Endothelial cell of umbilical vein (primary cell): ENCODE data around the gene PROCA1. TPM values are rescaled to one million over a fixed set of nuclear protein-coding genes. Genes with fewer than 3 reads are reported as not detected.

Experiments used
- Bru-seq: library from RNA; stranded (reverse); fragments of 400-500 nt; gene quantifications from one replicate; lab custom pipeline; 2021; lab: Mats Ljungman, UMichigan
- BruChase-seq, 2 experiments: library from RNA; stranded (reverse); fragments of 400-500 nt; gene quantifications; one replicate each; lab custom pipeline; 2021; lab: Mats Ljungman, UMichigan
- BruUV-seq: library from RNA; stranded (reverse); fragments of 400-500 nt; replicated peaks from 2 replicates; lab custom pipeline; 2021; lab: Mats Ljungman, UMichigan
- CTCF ChIA-PET: fragments of 300-600, 350-600 bp; sonication (Branson Sonifier 250); formaldehyde crosslinking; loops from one replicate; lab custom pipeline; 2021; ENCODE audit warnings: antibody characterized with exemption, inconsistent platforms; lab: Charles Lee
- POLR2A ChIA-PET: fragments of 300-600, 350-600 bp; sonication (Branson Sonifier 250); formaldehyde crosslinking; loops from one replicate; lab custom pipeline; 2021; ENCODE audit warnings: antibody characterized with exemption, inconsistent platforms; lab: Charles Lee
- DNase-seq: peaks from one replicate; pipeline ENCODE4 v3.0.0-alpha.2; 2011; ENCODE audit warnings: low read depth, low spot score
- FAIRE-seq: peaks from 2 replicates; lab custom pipeline; 2011; peaks lifted over from hg19 to GRCh38; lab: Jason Lieb, UNC
- H2AFZ ChIP-seq: 2 replicates; pipeline ENCODE4 v1.6.0; 2012; ENCODE audit warnings: low read depth, low read length, control low read depth, inconsistent platforms
- H3K27ac ChIP-seq: 2 replicates; pipeline ENCODE4 v1.5.1; 2011; ENCODE audit warnings: low read depth, mild to moderate bottlenecking, control low read depth, low read length, moderate library complexity; ENCODE audit not compliant: insufficient read depth
- H3K27me3 ChIP-seq, 2 experiments: 2 replicates each; pipeline versions ENCODE4 v1.6.0 to v1.6.1; 2011; ENCODE audit warnings: low read length in 2 of 2, mixed read lengths in 1 of 2; ENCODE audit not compliant: control insufficient read depth in 2 of 2, insufficient read depth in 2 of 2
- H3K36me3 ChIP-seq, 2 experiments: 2 replicates in 1 of 2; 3 replicates in 1 of 2; pipeline ENCODE4 v1.5.1; 2011; ENCODE audit warnings: low read length in 2 of 2, mild to moderate bottlenecking in 1 of 2, moderate library complexity in 1 of 2; ENCODE audit not compliant: control insufficient read depth in 2 of 2, insufficient read depth in 2 of 2; ENCODE audit errors: extremely low read depth in 1 of 2
- H3K4me1 ChIP-seq: 3 replicates; pipeline ENCODE4 v1.5.1; 2011; ENCODE audit warnings: mild to moderate bottlenecking, low read length; ENCODE audit not compliant: control insufficient read depth, insufficient read depth; ENCODE audit errors: extremely low read depth
- H3K4me2 ChIP-seq: 2 replicates; pipeline ENCODE4 v1.6.1; 2011; ENCODE audit warnings: low read length, control low read depth, mixed read lengths; ENCODE audit not compliant: insufficient read depth
- H3K4me3 ChIP-seq, 3 experiments: fragments of 200-600 bp in 1 of 3; sonication (generic), shearing (Covaris generic) in 1 of 3; replicated peaks in 1 of 3; 2 replicates each; pipeline ENCODE4 v1.5.1; 2011 to 2016; ENCODE audit warnings: control low read depth in 3 of 3, low read length in 3 of 3, mild to moderate bottlenecking in 2 of 3, inconsistent platforms in 1 of 3, low read depth in 1 of 3, moderate library complexity in 1 of 3; ENCODE audit not compliant: insufficient read depth in 1 of 3
- H3K79me2 ChIP-seq: 2 replicates; pipeline ENCODE4 v1.6.0; 2012; ENCODE audit warnings: low read length, inconsistent platforms; ENCODE audit not compliant: control insufficient read depth, insufficient read depth
- H3K9ac ChIP-seq: replicated peaks from 2 replicates; pipeline ENCODE3; 2011; ENCODE audit warnings: low read length, control low read depth; ENCODE audit not compliant: insufficient read depth; ENCODE audit errors: extremely low read depth
- H3K9me1 ChIP-seq: replicated peaks from 3 replicates; pipeline ENCODE4 v1.6.0; 2011; ENCODE audit warnings: mild to moderate bottlenecking, low read length; ENCODE audit not compliant: control insufficient read depth, insufficient read depth; ENCODE audit errors: extremely low read depth
- H3K9me3 ChIP-seq: replicated peaks from 2 replicates; pipeline ENCODE4 v1.5.1; 2012; ENCODE audit warnings: low read length, inconsistent platforms; ENCODE audit not compliant: control insufficient read depth, insufficient read depth
- H4K20me1 ChIP-seq: replicated peaks from 2 replicates; pipeline ENCODE3; 2011; ENCODE audit warnings: mild to moderate bottlenecking, low read length; ENCODE audit not compliant: control insufficient read depth, insufficient read depth; ENCODE audit errors: extremely low read depth
- EZH2 ChIP-seq: IDR thresholded peaks from 2 replicates; pipeline ENCODE4 v1.6.1; 2012; ENCODE audit warnings: borderline replicate concordance, low read depth, mild to moderate bottlenecking, moderate library complexity, low read length, inconsistent platforms; ENCODE audit not compliant: severe bottlenecking
- FOS ChIP-seq: IDR thresholded peaks from 2 replicates; pipeline ENCODE4 v1.6.1; 2011; ENCODE audit warnings: mild to moderate bottlenecking, low read length, moderate library complexity, borderline replicate concordance; ENCODE audit not compliant: insufficient read depth
- GATA2 ChIP-seq: IDR thresholded peaks from 2 replicates; pipeline ENCODE4 v1.7.0; 2011; ENCODE audit warnings: low read depth, mild to moderate bottlenecking, moderate library complexity, mixed read lengths, low read length; ENCODE audit not compliant: insufficient read length, insufficient read depth
- JUN ChIP-seq: IDR thresholded peaks from 2 replicates; pipeline ENCODE4 v1.6.1; 2011; ENCODE audit warnings: borderline replicate concordance, low read depth; ENCODE audit not compliant: insufficient read length, insufficient read depth
- MAX ChIP-seq: IDR thresholded peaks from 2 replicates; pipeline ENCODE4 v1.6.1; 2011; ENCODE audit not compliant: insufficient read depth, insufficient read length
- MYC ChIP-seq: IDR thresholded peaks from one replicate; pipeline ENCODE4 v1.6.1; 2011; ENCODE audit warnings: mild to moderate bottlenecking, low read depth, low read length
- POLR2A ChIP-seq: IDR thresholded peaks from 2 replicates; pipeline ENCODE4 v1.6.1; 2012; ENCODE audit warnings: low read depth, mild to moderate bottlenecking, control low read depth, low read length
- POLR2AphosphoS5 ChIP-seq: IDR thresholded peaks from 2 replicates; pipeline ENCODE4 v1.6.1; 2012; ENCODE audit warnings: low read depth, mild to moderate bottlenecking, control low read depth, low read length, moderate library complexity; ENCODE audit not compliant: insufficient read depth
- dilution Hi-C: fragments of 300-500 bp; cut with MboI; formaldehyde crosslinking; loops from one replicate; pipeline ENCODE4 v1.15.0; 2019; ENCODE audit warnings: low sequenced_read_pairs; ENCODE audit not compliant: extremely low pct_ligation_motif_present
- intact Hi-C: fragments of 100-400 bp; cut with micrococcal nuclease; formaldehyde crosslinking; loops from one replicate; pipeline ENCODE4 v1.10.0; 2022
- long read RNA-seq: library from polyadenylated mRNA; stranded (forward); transcript quantifications from one replicate; pipeline ENCODE4 v2.0.0, GENCODE V29; 2021
- polyA minus RNA-seq, 3 experiments: library from RNA; depleted of rRNA, polyadenylated mRNA; stranded (reverse); fragments of >200 nt; gene quantifications; 1 replicate in 1 of 3; 2 replicates in 2 of 3; pipeline ENCODE4 v1.2.3, GENCODE V29; 2011
- polyA plus RNA-seq, 4 experiments: library from polyadenylated mRNA; depleted of rRNA in 3 of 4; stranded (reverse) in 3 of 4; unstranded in 1 of 4; fragments of >200 nt; gene quantifications; 2 replicates each; pipeline versions ENCODE4 v1.2.1 to v1.2.3, GENCODE V29; 2011 to 2012; ENCODE audit warnings: missing spikeins in 1 of 4
- total RNA-seq: library from RNA; stranded (reverse); gene quantifications from 2 replicates; pipeline ENCODE4 v1.2.3, GENCODE V29; 2021
- TF ChIP-seq, protein P1 (sequence below), 2 donors: IDR thresholded peaks; 1 replicate in 1 of 2; 2 replicates in 1 of 2; pipeline ENCODE4 v1.5.1; 2011; ENCODE audit warnings: low read length in 2 of 2, mild to moderate bottlenecking in 2 of 2, moderate library complexity in 2 of 2, control low read depth in 1 of 2, inconsistent platforms in 1 of 2, low read depth in 1 of 2; ENCODE audit not compliant: insufficient read depth in 1 of 2; ENCODE audit errors: extremely low read depth in 1 of 2

The PROCA1 gene
- total RNA-seq = 2.1 and 2.6 TPM in 2 replicates
- polyA plus RNA-seq = 2.0 and 2.1 TPM in 2 replicates
- polyA plus RNA-seq (2011; cell fraction: cytosol; rRNA removed) = 0.65 and 1.5 TPM in 2 replicates
- 8.1 and 10.7 TPM in 2 replicates for polyA plus RNA-seq (2011; cell fraction: nucleus; rRNA removed)
- polyA plus RNA-seq (2012) = 1.0 and 1.2 TPM in 2 replicates
- 1.2 and 3.5 TPM in 2 replicates for polyA minus RNA-seq
- polyA minus RNA-seq (2011; cell fraction: cytosol; rRNA and poly(A)+ RNA removed) = 1.4 TPM
- 1.1 and 2.9 TPM in 2 replicates for polyA minus RNA-seq (2011; cell fraction: nucleus; rRNA and poly(A)+ RNA removed)
- percentile 36 among the genes with signal in this experiment for Bru-seq, nascent RNA
- percentile 48 among the genes with signal in this experiment for BruChase-seq, experiment 1, labeled RNA remaining after a 6-hour chase
- percentile 42 among the genes with signal in this experiment for BruChase-seq, experiment 2, labeled RNA remaining after a 2-hour chase
- long read RNA-seq, partial matches to known transcripts = 0 of 4 reads
- long read RNA-seq, other reads (novel, unspliced or antisense) = 4 of 4 reads

- DNase-seq = no peak
- ChIA-PET CTCF (interaction anchor here (0.6 to 5.2 kb wide), 9 partner anchors 8 to 405 kb away, joined by 3 to 21 read pairs (median 5); partner anchors contain the start of genes RPL23A and TLCD1), POLR2A (interaction anchor here (0.5 to 1.6 kb wide), 2 partner anchors 8 to 543 kb away, joined by 3 to 12 read pairs; partner anchors contain the start of gene RPL23A)
- H3K36me3 ChIP-seq = peaks cover 0 to 11% of the 10 kb centered on the region in 2 experiments
- H3K79me2 ChIP-seq = peaks cover 4% of the 10 kb centered on the region
- no peaks in the 10 kb centered on the region for H4K20me1 ChIP-seq
- dilution Hi-C loops (no loop called here), intact Hi-C loops (loop anchor here (1.0 to 5.0 kb wide), 2 partner anchors 8 to 49 kb away; partner anchors contain the start of genes RPL23A, SDF2 and SUPT6H)
- H3K4me3 ChIP-seq = peak within 1 kb of the TSS in 2 of 3 experiments; percentile 39 to 55
- TSS peak; percentile 45 for BruUV-seq
- no peak for FAIRE-seq
- no peaks in the 10 kb centered on the region for H3K27me3 ChIP-seq
- peak within 1 kb of the TSS; percentile 65 for H3K4me2 ChIP-seq
- peak within 1 kb of the TSS; percentile 43 for H3K27ac ChIP-seq
- H2AFZ ChIP-seq = peak within 1 kb of the TSS; percentile 11
- peak within 1 kb of the TSS; percentile 61 for H3K9ac ChIP-seq
- TF ChIP-seq FOS (no peak), POLR2A (no peak), MAX (no peak), EZH2 (no peak), JUN (no peak), POLR2AphosphoS5 (no peak), MYC (no peak), GATA2 (no peak)
- TF ChIP-seq, protein P1, sequence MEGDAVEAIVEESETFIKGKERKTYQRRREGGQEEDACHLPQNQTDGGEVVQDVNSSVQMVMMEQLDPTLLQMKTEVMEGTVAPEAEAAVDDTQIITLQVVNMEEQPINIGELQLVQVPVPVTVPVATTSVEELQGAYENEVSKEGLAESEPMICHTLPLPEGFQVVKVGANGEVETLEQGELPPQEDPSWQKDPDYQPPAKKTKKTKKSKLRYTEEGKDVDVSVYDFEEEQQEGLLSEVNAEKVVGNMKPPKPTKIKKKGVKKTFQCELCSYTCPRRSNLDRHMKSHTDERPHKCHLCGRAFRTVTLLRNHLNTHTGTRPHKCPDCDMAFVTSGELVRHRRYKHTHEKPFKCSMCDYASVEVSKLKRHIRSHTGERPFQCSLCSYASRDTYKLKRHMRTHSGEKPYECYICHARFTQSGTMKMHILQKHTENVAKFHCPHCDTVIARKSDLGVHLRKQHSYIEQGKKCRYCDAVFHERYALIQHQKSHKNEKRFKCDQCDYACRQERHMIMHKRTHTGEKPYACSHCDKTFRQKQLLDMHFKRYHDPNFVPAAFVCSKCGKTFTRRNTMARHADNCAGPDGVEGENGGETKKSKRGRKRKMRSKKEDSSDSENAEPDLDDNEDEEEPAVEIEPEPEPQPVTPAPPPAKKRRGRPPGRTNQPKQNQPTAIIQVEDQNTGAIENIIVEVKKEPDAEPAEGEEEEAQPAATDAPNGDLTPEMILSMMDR (IDR thresholded peaks at IDR 0.05; ENCODE audit: extremely low read depth in 1 of 2, insufficient read depth in 1 of 2, low read depth in 1 of 2, low read length in 2 of 2) = no peak
- no peaks in the 10 kb centered on the region for H3K9me1 ChIP-seq
- no peaks in the 10 kb centered on the region for H3K9me3 ChIP-seq
- peaks cover 12% of the 10 kb centered on the region for H3K4me1 ChIP-seq
These were observed at the start of gene PROCA1 for GRCh38 chr17:28711723-28712031. Gene PROCA1, minus strand, starts transcription at chr17:28711888. Its CDS starts 228 bp downstream, at chr17:28711660.
